Stimulated activated CD4-positive, alpha-beta T cell treated with anti-CD3 and anti-CD28 coated beads, Interleukin-1b, Interleukin-23, amount 100 ng/mL, for 1 hour (primary cell): ENCODE results near the gene ICA1.
"Not testable (repeated sequence)": the region's sequence is repeated elsewhere in the genome, so short reads cannot be mapped to it uniquely, and the experiment has no call there.

Experiments
- DNase-seq, 2 donors: peaks; one replicate each; pipeline ENCODE4 v3.0.0-alpha.2; 2020; ENCODE audit warnings: low read depth in 2 of 2

ICA1 gene

GRCh38 chr7:8103282-8103681 lies 158.7 kb downstream of the ICA1 start:
- DNase-seq, result no peak

- not testable (repeated sequence) for DNase-seq
Measured at GRCh38 chr7:8101292-8101691, 160.7 kb downstream of the ICA1 start.

GRCh38 chr7:8094164-8095140 lies 167.5 kb downstream of the ICA1 start:
- DNase-seq, result no peak

GRCh38 chr7:8092140-8092539 lies 169.8 kb downstream of the ICA1 start:
- no peak for DNase-seq

- no peak for DNase-seq
Measured at GRCh38 chr7:8089036-8089780, 172.8 kb downstream of the ICA1 start.

GRCh38 chr7:8086239-8086638 lies 175.7 kb downstream of the ICA1 start:
- DNase-seq, result no peak

- no peak for DNase-seq
Measured at GRCh38 chr7:8085420-8085819, 176.5 kb downstream of the ICA1 start.

- DNase-seq, result no peak
Measured at GRCh38 chr7:8084836-8085235, 177.1 kb downstream of the ICA1 start.

- no peak for DNase-seq
Measured at GRCh38 chr7:8082762-8083161, 179.2 kb downstream of the ICA1 start.

GRCh38 chr7:8078418-8078817 lies 183.5 kb downstream of the ICA1 start:
- no peak for DNase-seq

- no peak for DNase-seq
Measured at GRCh38 chr7:8070451-8071180, 191.4 kb downstream of the ICA1 start.

GRCh38 chr7:8068892-8069686 lies 192.9 kb downstream of the ICA1 start:
- no peak for DNase-seq

GRCh38 chr7:8065356-8065813 lies 196.6 kb downstream of the ICA1 start:
- no peak for DNase-seq

- no peak for DNase-seq
Measured at GRCh38 chr7:8064828-8065227, 197.1 kb downstream of the ICA1 start.

- no peak for DNase-seq
Measured at GRCh38 chr7:8063706-8064297, 198.2 kb downstream of the ICA1 start.

GRCh38 chr7:8063300-8063699 lies 198.7 kb downstream of the ICA1 start:
- not testable (repeated sequence) for DNase-seq
